HEK293 (cell line): ENCODE measurements around the gene PKD2L1.
A peak's percentile ranks its signal among the peaks of the same experiment; 100 is the strongest.

Experiments used
- HOXD13 ChIP-seq: sonication (generic); formaldehyde crosslinking; IDR thresholded peaks from 2 replicates; pipeline ENCODE4 v1.8.0; 2022; ENCODE audit warnings: missing genetic modification reagents, borderline replicate concordance
- IKZF3 ChIP-seq: fragments of 450-650 bp; IDR thresholded peaks from 2 replicates; pipeline ENCODE4 v1.5.0; 2018; ENCODE audit warnings: missing biosample characterization, mild to moderate bottlenecking, missing genetic modification characterization, moderate library complexity
- KLF10 ChIP-seq: fragments of 450-650 bp; IDR thresholded peaks from 2 replicates; pipeline ENCODE4 v1.5.1; 2018; ENCODE audit warnings: missing biosample characterization, mild to moderate bottlenecking, missing genetic modification characterization
- KLF8 ChIP-seq: fragments of 450-650 bp; formaldehyde crosslinking; IDR thresholded peaks from 2 replicates; pipeline ENCODE4 v1.5.1; 2016; ENCODE audit warnings: missing biosample characterization, missing genetic modification characterization
- KLF9 ChIP-seq: fragments of 450-650 bp; formaldehyde crosslinking; IDR thresholded peaks from 2 replicates; pipeline ENCODE4 v1.5.1; 2016; ENCODE audit warnings: missing biosample characterization, missing genetic modification characterization, low read depth
- MYNN ChIP-seq: fragments of 450-650 bp; formaldehyde crosslinking; IDR thresholded peaks from 2 replicates; pipeline ENCODE4 v1.5.1; 2016; ENCODE audit warnings: missing biosample characterization, missing genetic modification characterization, borderline replicate concordance
- MZF1 ChIP-seq: fragments of 450-650 bp; formaldehyde crosslinking; IDR thresholded peaks from 2 replicates; pipeline ENCODE4 v1.5.1; 2017; ENCODE audit warnings: missing biosample characterization, missing genetic modification characterization, borderline replicate concordance
- REPIN1 ChIP-seq: fragments of 450-650 bp; formaldehyde crosslinking; IDR thresholded peaks from 2 replicates; pipeline ENCODE4 v1.5.1; 2017; ENCODE audit warnings: missing biosample characterization, missing genetic modification characterization, low read depth
- TRIM28 ChIP-seq: IDR thresholded peaks from 2 replicates; pipeline ENCODE4 v1.6.1; 2011; ENCODE audit warnings: low read length, control low read depth, borderline replicate concordance
- ZBTB20 ChIP-seq: fragments of 450-650 bp; formaldehyde crosslinking; IDR thresholded peaks from 2 replicates; pipeline ENCODE4 v1.5.1; 2016; ENCODE audit warnings: missing biosample characterization, missing genetic modification characterization
- ZBTB7A ChIP-seq: fragments of 450-650 bp; formaldehyde crosslinking; IDR thresholded peaks from 2 replicates; pipeline ENCODE4 v1.5.1; 2016; ENCODE audit warnings: low read depth, missing biosample characterization, missing genetic modification characterization
- ZNF10 ChIP-seq: fragments of 450-650 bp; formaldehyde crosslinking; IDR thresholded peaks from 2 replicates; pipeline ENCODE4 v1.5.1; 2017; ENCODE audit warnings: missing biosample characterization, missing genetic modification characterization
- ZNF184 ChIP-seq: fragments of 450-650 bp; IDR thresholded peaks from 2 replicates; pipeline ENCODE4 v1.5.1; 2018; ENCODE audit warnings: missing biosample characterization, mild to moderate bottlenecking, missing genetic modification characterization
- ZNF433 ChIP-seq: fragments of 450-650 bp; formaldehyde crosslinking; IDR thresholded peaks from 2 replicates; pipeline ENCODE4 v1.5.1; 2016; ENCODE audit warnings: missing biosample characterization, missing genetic modification characterization, low read depth
- ZNF473 ChIP-seq: fragments of 450-650 bp; formaldehyde crosslinking; IDR thresholded peaks from 2 replicates; pipeline ENCODE4 v1.5.1; 2017; ENCODE audit warnings: missing biosample characterization, missing genetic modification characterization
- ZNF501 ChIP-seq: fragments of 450-650 bp; formaldehyde crosslinking; IDR thresholded peaks from 2 replicates; pipeline ENCODE4 v1.5.1; 2016; ENCODE audit warnings: missing biosample characterization, missing genetic modification characterization
- ZNF548 ChIP-seq: fragments of 450-650 bp; formaldehyde crosslinking; IDR thresholded peaks from 2 replicates; pipeline ENCODE4 v1.5.1; 2016; ENCODE audit warnings: missing biosample characterization, missing genetic modification characterization
- ZNF596 ChIP-seq: fragments of 450-650 bp; IDR thresholded peaks from 2 replicates; pipeline ENCODE4 v1.5.0; 2018; ENCODE audit warnings: missing biosample characterization, mild to moderate bottlenecking, missing genetic modification characterization, moderate library complexity
- ZNF610 ChIP-seq: fragments of 450-650 bp; formaldehyde crosslinking; IDR thresholded peaks from 2 replicates; pipeline ENCODE4 v1.5.1; 2016; ENCODE audit warnings: missing biosample characterization, missing genetic modification characterization, borderline replicate concordance
- ZNF629 ChIP-seq: fragments of 450-650 bp; formaldehyde crosslinking; IDR thresholded peaks from 2 replicates; pipeline ENCODE4 v1.5.1; 2017; ENCODE audit warnings: missing biosample characterization, missing genetic modification characterization
- ZNF76 ChIP-seq: fragments of 450-650 bp; formaldehyde crosslinking; IDR thresholded peaks from 2 replicates; pipeline ENCODE4; 2016; ENCODE audit warnings: low read depth, missing biosample characterization, missing genetic modification characterization, borderline replicate concordance
- ZSCAN23 ChIP-seq: fragments of 450-650 bp; formaldehyde crosslinking; IDR thresholded peaks from 2 replicates; pipeline ENCODE4 v1.5.1; 2016; ENCODE audit warnings: missing biosample characterization, missing genetic modification characterization
- ZSCAN30 ChIP-seq: fragments of 450-650 bp; IDR thresholded peaks from 2 replicates; pipeline ENCODE4 v1.5.1; 2018; ENCODE audit warnings: missing biosample characterization, mild to moderate bottlenecking, missing genetic modification characterization, moderate library complexity
- TF ChIP-seq, protein P1 (sequence below): fragments of 450-650 bp; formaldehyde crosslinking; IDR thresholded peaks from 2 replicates; pipeline ENCODE4 v1.5.1; 2016; ENCODE audit warnings: missing biosample characterization, missing genetic modification characterization
- TF ChIP-seq, protein P2 (sequence below): fragments of 450-650 bp; formaldehyde crosslinking; IDR thresholded peaks from 2 replicates; pipeline ENCODE4 v1.5.1; 2017; ENCODE audit warnings: missing biosample characterization, missing genetic modification characterization
- TF ChIP-seq, protein P3 (sequence below): fragments of 450-650 bp; formaldehyde crosslinking; IDR thresholded peaks from 2 replicates; pipeline ENCODE4 v1.5.1; 2016; ENCODE audit warnings: missing biosample characterization, missing genetic modification characterization
- TF ChIP-seq, protein P4 (sequence below): fragments of 450-650 bp; formaldehyde crosslinking; optimal IDR thresholded peaks from 2 replicates; pipeline ENCODE3; 2016; ENCODE audit warnings: missing biosample characterization, mild to moderate bottlenecking, missing genetic modification characterization
- TF ChIP-seq, protein P5 (sequence below): fragments of 450-650 bp; formaldehyde crosslinking; IDR thresholded peaks from 2 replicates; pipeline ENCODE4 v1.5.1; 2016; ENCODE audit warnings: missing biosample characterization, missing genetic modification characterization
- TF ChIP-seq, protein P6 (sequence below): fragments of 450-650 bp; formaldehyde crosslinking; IDR thresholded peaks from 2 replicates; pipeline ENCODE4 v1.5.1; 2017; ENCODE audit warnings: missing biosample characterization, missing genetic modification characterization
- TF ChIP-seq, protein P7 (sequence below): fragments of 450-650 bp; formaldehyde crosslinking; IDR thresholded peaks from 2 replicates; pipeline ENCODE4 v1.5.1; 2016; ENCODE audit warnings: missing biosample characterization, missing genetic modification characterization

PKD2L1 gene

DNA sequence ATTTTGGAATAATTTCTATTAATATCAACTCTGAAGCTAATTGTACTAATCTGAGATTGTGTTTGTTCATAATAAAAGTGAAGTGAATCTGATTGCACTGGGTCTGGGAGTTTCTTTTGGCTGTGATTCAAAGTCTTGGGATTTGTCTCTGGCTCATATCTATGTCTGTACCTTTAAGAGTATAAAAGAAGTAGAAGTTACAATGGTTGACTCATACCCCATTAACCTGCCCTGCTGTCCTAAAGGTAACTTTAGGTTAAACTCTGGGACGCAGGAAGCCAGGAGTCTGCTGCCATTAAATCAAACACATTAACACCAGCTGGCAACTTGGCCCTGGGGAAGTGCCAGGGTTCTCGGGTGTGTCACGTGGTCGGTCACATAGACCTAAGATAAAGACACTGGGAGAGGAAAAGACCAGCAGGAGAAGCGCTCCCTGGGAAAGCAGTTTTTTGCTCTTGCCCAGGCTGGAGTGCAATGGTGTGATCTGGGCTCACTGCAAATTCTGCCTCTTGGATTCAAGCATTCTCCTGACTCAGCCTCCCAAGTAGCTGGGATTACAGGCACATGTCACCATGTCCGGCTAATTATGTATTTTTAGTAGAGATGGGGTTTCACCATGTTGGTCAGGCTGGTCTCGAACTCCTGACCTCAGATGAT, 34.8 kb upstream of the PKD2L1 start (continued):
- TF ChIP-seq, protein P1, sequence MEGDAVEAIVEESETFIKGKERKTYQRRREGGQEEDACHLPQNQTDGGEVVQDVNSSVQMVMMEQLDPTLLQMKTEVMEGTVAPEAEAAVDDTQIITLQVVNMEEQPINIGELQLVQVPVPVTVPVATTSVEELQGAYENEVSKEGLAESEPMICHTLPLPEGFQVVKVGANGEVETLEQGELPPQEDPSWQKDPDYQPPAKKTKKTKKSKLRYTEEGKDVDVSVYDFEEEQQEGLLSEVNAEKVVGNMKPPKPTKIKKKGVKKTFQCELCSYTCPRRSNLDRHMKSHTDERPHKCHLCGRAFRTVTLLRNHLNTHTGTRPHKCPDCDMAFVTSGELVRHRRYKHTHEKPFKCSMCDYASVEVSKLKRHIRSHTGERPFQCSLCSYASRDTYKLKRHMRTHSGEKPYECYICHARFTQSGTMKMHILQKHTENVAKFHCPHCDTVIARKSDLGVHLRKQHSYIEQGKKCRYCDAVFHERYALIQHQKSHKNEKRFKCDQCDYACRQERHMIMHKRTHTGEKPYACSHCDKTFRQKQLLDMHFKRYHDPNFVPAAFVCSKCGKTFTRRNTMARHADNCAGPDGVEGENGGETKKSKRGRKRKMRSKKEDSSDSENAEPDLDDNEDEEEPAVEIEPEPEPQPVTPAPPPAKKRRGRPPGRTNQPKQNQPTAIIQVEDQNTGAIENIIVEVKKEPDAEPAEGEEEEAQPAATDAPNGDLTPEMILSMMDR (tag by site-specific recombination), result no peak
- TF ChIP-seq ZNF596 (0 out of 2 replicates have a peak, but pooled peaks have one; percentile 12), MZF1 (tag by site-specific recombination) (no peak), ZBTB7A (tag by site-specific recombination) (0 out of 2 replicates have a peak, but pooled peaks have one; percentile 23), ZNF473 (tag by site-specific recombination) (no peak), KLF10 (peak; percentile 45; the same call in 1 of the 2 replicates), HOXD13 (CRISPR knock-in tag) (no peak), ZNF501 (peak; percentile 62; the same call in 1 of the 2 replicates), ZNF548 (no peak), ZNF184 (tag by site-specific recombination) (no peak), ZSCAN30 (tag by site-specific recombination) (peak; percentile 72; the same call in 1 of the 2 replicates), IKZF3 (tag by site-specific recombination) (peak; percentile 80), KLF8 (tag by site-specific recombination) (peak; percentile 21; the same call in 1 of the 2 replicates), ZSCAN23 (tag by site-specific recombination) (no peak), MYNN (no peak; the same call in 1 of the 2 replicates), ZNF10 (peak; percentile 40; the same call in 1 of the 2 replicates), ZNF76 (0 out of 2 replicates have a peak, but pooled peaks have one; percentile 27), REPIN1 (tag by site-specific recombination) (no peak), ZNF433 (no peak), ZNF610 (tag by site-specific recombination) (no peak), ZBTB20 (peak; percentile 55), KLF9 (tag by site-specific recombination) (no peak), ZNF629 (peak; percentile 58), TRIM28 (peak; percentile 65; the same call in 1 of the 2 replicates)
- TF ChIP-seq, protein P2, sequence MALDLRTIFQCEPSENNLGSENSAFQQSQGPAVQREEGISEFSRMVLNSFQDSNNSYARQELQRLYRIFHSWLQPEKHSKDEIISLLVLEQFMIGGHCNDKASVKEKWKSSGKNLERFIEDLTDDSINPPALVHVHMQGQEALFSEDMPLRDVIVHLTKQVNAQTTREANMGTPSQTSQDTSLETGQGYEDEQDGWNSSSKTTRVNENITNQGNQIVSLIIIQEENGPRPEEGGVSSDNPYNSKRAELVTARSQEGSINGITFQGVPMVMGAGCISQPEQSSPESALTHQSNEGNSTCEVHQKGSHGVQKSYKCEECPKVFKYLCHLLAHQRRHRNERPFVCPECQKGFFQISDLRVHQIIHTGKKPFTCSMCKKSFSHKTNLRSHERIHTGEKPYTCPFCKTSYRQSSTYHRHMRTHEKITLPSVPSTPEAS (tag by site-specific recombination), result no peak
- TF ChIP-seq, protein P3, sequence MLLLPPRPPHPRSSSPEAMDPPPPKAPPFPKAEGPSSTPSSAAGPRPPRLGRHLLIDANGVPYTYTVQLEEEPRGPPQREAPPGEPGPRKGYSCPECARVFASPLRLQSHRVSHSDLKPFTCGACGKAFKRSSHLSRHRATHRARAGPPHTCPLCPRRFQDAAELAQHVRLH, result peak; percentile 60; the same call in 1 of the 2 replicates
- TF ChIP-seq, protein P4, sequence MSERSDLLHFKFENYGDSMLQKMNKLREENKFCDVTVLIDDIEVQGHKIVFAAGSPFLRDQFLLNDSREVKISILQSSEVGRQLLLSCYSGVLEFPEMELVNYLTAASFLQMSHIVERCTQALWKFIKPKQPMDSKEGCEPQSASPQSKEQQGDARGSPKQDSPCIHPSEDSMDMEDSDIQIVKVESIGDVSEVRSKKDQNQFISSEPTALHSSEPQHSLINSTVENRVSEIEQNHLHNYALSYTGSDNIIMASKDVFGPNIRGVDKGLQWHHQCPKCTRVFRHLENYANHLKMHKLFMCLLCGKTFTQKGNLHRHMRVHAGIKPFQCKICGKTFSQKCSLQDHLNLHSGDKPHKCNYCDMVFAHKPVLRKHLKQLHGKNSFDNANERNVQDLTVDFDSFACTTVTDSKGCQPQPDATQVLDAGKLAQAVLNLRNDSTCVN, result no peak
- TF ChIP-seq, protein P5, sequence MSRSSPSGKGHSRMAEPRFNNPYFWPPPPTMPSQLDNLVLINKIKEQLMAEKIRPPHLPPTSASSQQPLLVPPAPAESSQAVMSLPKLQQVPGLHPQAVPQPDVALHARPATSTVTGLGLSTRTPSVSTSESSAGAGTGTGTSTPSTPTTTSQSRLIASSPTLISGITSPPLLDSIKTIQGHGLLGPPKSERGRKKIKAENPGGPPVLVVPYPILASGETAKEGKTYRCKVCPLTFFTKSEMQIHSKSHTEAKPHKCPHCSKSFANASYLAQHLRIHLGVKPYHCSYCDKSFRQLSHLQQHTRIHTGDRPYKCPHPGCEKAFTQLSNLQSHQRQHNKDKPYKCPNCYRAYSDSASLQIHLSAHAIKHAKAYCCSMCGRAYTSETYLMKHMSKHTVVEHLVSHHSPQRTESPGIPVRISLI (tag by site-specific recombination), result 0 out of 2 replicates have a peak, but pooled peaks have one; percentile 40
- TF ChIP-seq, protein P6, sequence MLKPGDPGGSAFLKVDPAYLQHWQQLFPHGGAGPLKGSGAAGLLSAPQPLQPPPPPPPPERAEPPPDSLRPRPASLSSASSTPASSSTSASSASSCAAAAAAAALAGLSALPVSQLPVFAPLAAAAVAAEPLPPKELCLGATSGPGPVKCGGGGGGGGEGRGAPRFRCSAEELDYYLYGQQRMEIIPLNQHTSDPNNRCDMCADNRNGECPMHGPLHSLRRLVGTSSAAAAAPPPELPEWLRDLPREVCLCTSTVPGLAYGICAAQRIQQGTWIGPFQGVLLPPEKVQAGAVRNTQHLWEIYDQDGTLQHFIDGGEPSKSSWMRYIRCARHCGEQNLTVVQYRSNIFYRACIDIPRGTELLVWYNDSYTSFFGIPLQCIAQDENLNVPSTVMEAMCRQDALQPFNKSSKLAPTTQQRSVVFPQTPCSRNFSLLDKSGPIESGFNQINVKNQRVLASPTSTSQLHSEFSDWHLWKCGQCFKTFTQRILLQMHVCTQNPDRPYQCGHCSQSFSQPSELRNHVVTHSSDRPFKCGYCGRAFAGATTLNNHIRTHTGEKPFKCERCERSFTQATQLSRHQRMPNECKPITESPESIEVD (tag by site-specific recombination), result no peak; the same call in 1 of the 2 replicates
- TF ChIP-seq, protein P7, sequence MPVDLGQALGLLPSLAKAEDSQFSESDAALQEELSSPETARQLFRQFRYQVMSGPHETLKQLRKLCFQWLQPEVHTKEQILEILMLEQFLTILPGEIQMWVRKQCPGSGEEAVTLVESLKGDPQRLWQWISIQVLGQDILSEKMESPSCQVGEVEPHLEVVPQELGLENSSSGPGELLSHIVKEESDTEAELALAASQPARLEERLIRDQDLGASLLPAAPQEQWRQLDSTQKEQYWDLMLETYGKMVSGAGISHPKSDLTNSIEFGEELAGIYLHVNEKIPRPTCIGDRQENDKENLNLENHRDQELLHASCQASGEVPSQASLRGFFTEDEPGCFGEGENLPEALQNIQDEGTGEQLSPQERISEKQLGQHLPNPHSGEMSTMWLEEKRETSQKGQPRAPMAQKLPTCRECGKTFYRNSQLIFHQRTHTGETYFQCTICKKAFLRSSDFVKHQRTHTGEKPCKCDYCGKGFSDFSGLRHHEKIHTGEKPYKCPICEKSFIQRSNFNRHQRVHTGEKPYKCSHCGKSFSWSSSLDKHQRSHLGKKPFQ, result peak; percentile 81
